ENCODE measurements around the gene CNTFR. TPM values are rescaled to one million over a fixed set of nuclear protein-coding genes. Genes with fewer than 3 reads are reported as not detected.
"Not testable (repeated sequence)": the region's sequence is repeated elsewhere in the genome, so short reads cannot be mapped to it uniquely, and the experiment has no call there.

Gene CNTFR
- total RNA-seq, 1 donor from 2014 or later = 116 TPM

- no peak for DNase-seq (ENCODE audit: low spot score)
Observed at GRCh38 chr9:34555500-34555899, 34.0 kb downstream of the CNTFR start.

GRCh38 chr9:34555002-34555348 lies 34.5 kb downstream of the CNTFR start:
- no peak for DNase-seq (ENCODE audit: low spot score)

GRCh38 chr9:34554211-34555001 lies 35.1 kb downstream of the CNTFR start:
- no peak for DNase-seq (ENCODE audit: low spot score)

- peak; percentile 82 for DNase-seq (ENCODE audit: low spot score)
Observed at GRCh38 chr9:34553511-34554021, 36.0 kb downstream of the CNTFR start.

GRCh38 chr9:34552986-34553385 lies 36.5 kb downstream of the CNTFR start:
- DNase-seq (ENCODE audit: low spot score) = peak; percentile 76

GRCh38 chr9:34552606-34552981 lies 36.9 kb downstream of the CNTFR start:
- peak; percentile 85 for DNase-seq (ENCODE audit: low spot score)

GRCh38 chr9:34551751-34552605 lies 37.5 kb downstream of the CNTFR start:
- DNase-seq (ENCODE audit: low spot score) = peak; percentile 85

- peak; percentile 49 for DNase-seq (ENCODE audit: low spot score)
Observed at GRCh38 chr9:34550681-34551270, 38.7 kb downstream of the CNTFR start.

GRCh38 chr9:34550016-34550680 lies 39.4 kb downstream of the CNTFR start:
- peak; percentile 64 for DNase-seq (ENCODE audit: low spot score)

GRCh38 chr9:34549407-34549732 lies 40.2 kb downstream of the CNTFR start:
- DNase-seq (ENCODE audit: low spot score) = no peak

GRCh38 chr9:34547960-34548611 lies 41.4 kb downstream of the CNTFR start:
- peak; percentile 91 for DNase-seq (ENCODE audit: low spot score)

- peak; percentile 85 for DNase-seq (ENCODE audit: low spot score)
Observed at GRCh38 chr9:34546834-34547827, 42.4 kb downstream of the CNTFR start.

GRCh38 chr9:34546102-34546833 lies 43.3 kb downstream of the CNTFR start:
- DNase-seq (ENCODE audit: low spot score) = peak; percentile 68

GRCh38 chr9:34545497-34545896 lies 44.0 kb downstream of the CNTFR start:
- DNase-seq (ENCODE audit: low spot score) = no peak

- no peak for DNase-seq (ENCODE audit: low spot score)
Observed at GRCh38 chr9:34544035-34544434, 45.5 kb downstream of the CNTFR start.

GRCh38 chr9:34541540-34541939 lies 48.0 kb downstream of the CNTFR start:
- peak; percentile 77 for DNase-seq (ENCODE audit: low spot score)

- DNase-seq (ENCODE audit: low spot score) = no peak
Observed at GRCh38 chr9:34540827-34541226, 48.7 kb downstream of the CNTFR start.

- DNase-seq (ENCODE audit: low spot score) = peak; percentile 81
Observed at GRCh38 chr9:34536685-34537084, 52.8 kb downstream of the CNTFR start.

GRCh38 chr9:34532041-34532440 lies 57.5 kb downstream of the CNTFR start:
- DNase-seq (ENCODE audit: low spot score) = not testable (repeated sequence)
